Suppressor macrophage treated with lipopolysaccharide for 4 hours (primary cell): Measurements from ENCODE around the gene PRIM1.
A peak's percentile ranks its signal among the peaks of the same experiment; 100 is the strongest.
"Not testable (repeated sequence)": the region's sequence is repeated elsewhere in the genome, so short reads cannot be mapped to it uniquely, and the experiment has no call there.

ENCODE experiments used
- DNase-seq: peaks from one replicate; pipeline ENCODE4 v3.0.0-alpha.2; 2020

PRIM1 gene

DNA sequence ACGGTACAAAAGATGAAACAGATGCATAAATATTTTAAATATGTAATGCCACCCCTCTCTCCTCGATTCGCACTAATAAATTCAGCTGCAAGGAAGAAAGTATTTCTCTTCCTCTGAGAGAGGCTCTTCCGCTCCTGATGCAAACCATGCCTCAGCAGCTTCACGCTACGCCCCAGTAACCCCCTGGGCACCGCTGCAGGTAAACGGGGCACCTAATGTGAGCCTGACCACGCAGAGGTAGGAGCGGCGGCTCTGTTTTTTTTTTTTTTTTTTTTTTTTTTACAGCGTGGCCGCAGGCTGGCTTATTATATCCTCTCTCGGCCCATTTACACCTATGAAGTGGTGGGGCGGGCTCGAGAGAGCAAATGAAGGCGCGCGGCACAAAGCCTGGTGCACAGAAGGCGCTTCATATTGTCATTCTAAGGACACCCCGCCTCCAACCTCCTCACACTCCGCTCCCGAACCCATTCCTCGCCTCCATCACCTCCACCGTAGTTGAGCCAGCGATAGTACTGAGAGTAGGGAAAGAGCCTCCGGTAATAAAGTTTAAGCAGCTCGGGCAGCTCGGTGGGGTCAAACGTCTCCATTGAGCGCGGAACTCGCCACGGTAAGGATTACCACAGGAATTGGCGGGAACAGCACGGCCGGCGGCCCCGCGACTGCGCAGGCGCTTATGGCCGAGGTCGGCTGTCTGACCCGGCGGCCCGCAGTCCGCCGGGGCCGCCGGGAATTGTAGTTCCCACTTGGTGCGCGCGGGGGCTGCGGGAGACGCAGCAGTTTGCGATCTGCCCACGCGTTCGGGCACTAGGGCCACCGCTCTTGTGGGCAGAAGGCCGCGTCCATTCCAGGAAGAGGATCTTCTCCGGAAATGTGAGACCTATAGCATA lies at the start of gene PRIM1:
TSS of gene PRIM1 (minus strand) at position 612 of the 887 bp plus-strand sequence. CDS start at position 587, 25 bp downstream.
- peak; percentile 89 for DNase-seq

DNA sequence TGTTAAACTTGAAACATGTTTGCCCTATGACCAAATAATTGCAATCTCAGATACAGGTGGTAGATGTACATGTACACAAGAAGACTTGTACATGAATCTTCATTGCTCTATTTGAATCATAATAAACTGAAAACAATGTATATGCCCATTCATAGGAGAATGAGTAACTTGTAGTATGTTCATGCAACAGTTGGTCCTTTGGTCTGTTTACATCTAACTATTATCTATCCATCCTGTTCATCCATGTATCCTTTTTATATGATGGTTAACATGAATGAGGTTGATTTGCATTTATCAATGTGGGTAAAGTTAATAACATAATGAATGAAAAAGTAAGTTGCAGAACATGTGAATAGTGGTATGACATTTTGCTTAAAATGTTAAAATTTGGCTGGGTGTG lies 48.1 kb upstream of the PRIM1 start:
- DNase-seq = no peak

DNA sequence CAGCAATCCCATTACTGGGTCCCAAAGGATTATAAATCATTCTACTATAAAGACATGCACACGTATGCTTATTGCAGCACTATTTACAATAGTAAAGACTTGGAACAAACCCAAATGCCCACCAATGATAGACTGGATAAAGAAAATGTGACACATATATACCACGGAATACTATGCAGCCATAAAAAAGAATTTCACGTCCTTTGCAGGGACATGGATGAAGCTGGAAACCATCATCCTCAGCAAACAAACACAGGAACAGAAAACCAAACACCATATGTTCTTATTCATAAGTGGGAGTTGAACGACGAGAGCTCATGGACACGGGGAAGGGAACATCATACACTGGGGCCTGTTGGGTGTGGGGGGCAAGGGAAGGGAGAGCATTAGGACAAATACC lies 47.2 kb upstream of the PRIM1 start:
- DNase-seq = not testable (repeated sequence)

DNA sequence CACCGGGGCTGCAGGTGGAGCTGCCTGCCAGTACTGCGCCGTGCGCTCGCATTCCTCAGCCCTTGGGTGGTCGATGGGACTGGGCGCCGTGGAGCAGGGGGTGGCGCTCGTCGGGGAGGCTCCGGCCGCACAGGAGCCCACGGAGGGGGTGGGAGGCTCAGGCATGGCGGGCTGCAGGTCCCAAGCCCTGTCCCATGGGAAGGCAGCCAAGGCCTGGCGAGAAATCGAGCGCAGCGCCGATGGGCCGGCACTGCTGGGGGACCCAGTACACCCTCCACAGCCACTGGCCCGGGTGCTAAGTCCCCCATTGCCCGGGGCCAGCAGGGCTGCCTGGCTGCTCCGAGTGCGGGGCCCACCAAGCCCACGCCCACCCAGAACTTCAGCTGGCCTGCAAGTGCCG lies 43.7 kb upstream of the PRIM1 start:
- not testable (repeated sequence) for DNase-seq

DNA sequence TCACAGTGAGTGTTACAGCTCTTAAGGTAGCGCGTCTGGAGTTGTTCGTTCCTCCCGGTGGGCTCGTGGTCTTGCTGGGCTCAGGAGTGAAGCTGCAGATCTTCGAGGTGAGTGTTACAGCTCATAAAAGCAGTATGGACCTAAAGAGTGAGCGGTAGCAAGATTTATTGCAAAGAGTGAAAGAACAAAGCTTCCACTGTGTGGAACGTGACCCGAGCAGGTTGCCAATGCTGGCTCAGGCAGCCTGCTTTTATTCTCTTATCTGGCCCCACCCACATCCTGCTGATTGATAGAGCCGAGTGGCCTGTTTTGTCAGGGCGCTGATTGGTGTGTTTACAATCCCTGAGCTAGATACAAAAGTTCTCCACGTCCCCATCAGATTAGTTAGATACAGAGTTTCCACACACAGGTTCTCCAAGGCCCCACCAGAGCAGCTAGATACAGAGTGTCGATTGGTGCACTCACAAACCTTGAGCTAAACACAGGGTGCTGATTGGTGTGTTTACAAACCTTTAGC lies 43.0 kb upstream of the PRIM1 start:
- DNase-seq = not testable (repeated sequence)

DNA sequence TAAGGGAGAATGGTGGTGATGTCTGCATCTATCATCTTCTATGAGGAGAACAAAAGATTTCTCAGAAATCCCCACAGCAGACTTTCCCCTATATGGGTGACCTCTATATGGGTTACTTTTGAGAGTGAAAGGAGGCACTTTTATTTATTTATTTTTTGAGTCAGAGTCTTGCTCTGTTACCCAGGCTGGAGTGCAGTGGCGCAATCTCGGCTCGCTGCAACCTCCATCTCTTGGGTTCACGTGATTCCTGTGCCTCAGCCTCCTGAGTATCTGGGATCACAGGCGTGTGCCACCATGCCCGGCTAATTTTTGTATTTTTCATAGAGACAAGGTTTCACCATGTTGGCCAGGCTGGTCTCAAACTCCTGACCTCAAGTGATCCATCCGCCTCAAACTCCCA lies 41.0 kb upstream of the PRIM1 start:
- not testable (repeated sequence) for DNase-seq

DNA sequence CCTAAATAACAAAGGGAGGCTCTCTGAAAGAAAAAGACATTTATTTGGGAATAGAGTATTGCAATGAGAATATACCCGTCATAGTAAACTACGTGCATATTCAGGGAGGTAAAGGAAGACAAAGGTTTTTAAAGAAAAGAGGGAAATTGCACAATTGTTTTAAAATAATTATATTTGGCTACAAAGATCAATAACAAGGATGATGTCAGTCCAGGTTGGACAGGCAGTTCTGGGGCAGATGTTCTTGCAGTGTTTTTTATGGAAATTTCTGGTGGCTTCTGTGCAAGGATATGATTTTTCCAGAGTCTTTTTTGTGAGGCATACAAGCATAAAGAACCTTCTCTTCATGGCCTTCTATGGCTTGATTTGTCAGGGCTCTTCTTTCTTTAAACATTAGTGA lies 40.6 kb upstream of the PRIM1 start:
- DNase-seq = no peak

DNA sequence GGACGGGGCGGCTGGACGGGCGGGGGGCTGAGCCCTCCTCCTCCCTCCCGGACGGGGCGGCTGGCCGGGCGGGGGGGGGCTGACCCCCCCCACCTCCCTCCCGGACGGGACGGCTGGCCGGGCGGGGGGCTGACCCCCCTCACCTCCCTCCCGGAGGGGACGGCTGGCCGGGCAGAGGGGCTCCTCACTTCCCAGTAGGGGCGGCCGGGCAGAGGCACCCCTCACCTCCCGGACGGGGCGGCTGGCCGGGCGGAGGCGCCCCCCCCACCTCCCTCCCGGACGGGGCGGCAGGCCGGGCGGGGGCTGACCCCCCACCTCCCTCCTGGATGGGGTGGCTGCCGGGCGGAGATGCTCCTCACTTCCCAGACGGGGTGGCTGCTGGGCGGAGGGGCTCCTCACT lies 37.3 kb upstream of the PRIM1 start:
- not testable (repeated sequence) for DNase-seq

DNA sequence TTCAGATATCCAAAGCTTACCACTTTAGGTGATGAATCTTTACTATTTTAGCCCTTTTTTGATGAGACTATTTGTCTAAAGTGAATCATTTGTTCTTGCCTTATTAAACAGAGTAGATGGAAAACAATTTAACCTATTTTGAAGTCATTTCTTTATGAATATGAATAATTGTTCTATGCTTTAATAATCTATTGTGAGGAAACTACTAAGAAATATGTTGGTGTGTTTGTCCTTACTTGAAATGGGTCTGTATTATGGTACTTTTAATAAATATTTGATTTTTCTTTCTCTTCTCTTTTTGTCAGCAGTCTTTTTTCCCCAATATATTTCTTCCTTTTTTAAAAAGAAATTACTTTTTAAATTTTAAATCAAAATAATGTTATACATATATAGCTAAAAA lies 35.4 kb upstream of the PRIM1 start:
- no peak for DNase-seq

DNA sequence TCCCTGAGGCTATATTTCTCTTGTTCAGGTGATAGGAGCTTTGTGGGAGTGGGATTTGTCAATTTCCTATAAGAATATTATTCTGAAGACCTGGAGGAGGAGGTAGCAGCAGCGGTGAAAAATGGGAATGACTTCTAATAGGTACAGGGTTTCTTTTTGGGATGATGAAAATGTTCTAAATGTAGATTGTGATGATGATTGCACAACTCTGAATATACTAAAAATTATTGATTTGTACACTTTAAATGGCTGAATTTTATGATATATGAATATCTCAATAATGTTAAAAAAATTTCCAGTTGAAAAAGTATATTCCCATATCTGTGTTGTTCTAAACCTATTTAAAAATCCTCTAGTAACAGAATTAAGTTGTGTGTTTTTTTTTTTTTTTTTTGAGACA lies 33.8 kb upstream of the PRIM1 start:
- no peak for DNase-seq

DNA sequence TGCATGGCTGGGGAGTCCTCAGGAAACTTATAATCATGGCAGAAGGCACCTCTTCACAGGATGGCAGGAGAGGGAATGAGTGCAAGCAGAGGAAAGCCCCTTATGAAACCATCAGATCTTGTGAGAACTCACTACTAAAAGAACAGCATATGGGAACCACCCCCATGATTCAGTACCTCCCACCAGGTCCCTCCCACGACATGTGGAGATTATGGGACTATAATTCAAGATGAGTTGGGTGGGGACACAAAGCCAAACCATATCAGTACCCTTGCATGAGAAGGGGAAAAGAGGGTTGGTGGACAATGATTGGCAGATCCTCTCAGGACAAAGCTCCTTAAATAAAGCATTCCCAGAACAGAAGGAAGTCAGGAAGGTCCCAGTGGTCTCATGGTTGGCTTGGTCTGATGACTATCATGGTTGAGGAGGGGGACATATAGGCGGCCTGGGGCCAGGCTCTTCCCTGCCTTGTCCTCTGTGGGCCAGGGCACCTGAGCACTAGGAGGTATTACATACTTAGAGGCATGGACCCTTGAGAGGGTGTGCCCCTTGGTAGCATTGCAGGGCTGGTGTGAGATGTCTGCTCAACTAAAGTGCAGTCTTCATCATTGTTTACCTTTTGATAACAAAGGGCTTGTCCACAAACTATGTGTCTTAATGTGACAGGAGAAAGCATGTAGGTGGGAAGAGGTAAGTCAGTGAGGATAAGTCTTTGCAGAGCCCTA lies 33.2 kb upstream of the PRIM1 start:
- no peak for DNase-seq

DNA sequence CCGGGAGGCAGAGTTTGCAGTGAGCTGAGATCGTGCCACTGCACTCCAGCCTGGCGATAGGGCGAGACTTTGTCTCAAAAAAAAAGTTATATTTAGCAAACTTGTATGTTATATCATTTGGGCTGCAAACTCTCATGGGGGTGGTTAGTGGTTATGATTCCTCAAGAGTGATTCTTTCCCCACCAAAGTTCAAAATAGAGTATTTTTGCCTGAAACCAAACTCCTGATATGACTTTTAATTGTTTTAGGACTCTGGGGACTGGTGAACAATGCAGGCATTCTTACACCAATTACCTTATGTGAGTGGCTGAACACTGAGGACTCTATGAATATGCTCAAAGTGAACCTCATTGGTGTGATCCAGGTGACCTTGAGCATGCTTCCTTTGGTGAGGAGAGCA lies 29.6 kb upstream of the PRIM1 start:
- DNase-seq = no peak

DNA sequence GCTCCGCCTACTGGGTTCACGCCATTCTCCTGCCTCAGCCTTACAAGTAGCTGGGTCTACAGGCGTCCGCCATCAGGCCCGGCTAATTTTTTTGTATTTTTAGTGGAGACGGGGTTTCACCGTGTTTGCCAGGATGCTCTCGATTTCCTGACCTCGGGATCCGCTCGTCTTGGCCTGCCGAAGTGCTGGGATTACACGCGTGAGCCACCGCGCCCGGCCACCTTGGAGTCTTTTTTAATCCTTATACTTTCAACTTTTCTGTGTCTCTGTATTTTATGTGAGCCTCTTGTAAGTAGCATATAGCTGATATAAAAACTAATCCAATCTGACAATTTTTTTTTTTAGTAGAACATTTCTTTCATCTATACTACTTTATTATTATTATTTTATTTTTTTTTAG lies 26.6 kb upstream of the PRIM1 start:
- no peak for DNase-seq

DNA sequence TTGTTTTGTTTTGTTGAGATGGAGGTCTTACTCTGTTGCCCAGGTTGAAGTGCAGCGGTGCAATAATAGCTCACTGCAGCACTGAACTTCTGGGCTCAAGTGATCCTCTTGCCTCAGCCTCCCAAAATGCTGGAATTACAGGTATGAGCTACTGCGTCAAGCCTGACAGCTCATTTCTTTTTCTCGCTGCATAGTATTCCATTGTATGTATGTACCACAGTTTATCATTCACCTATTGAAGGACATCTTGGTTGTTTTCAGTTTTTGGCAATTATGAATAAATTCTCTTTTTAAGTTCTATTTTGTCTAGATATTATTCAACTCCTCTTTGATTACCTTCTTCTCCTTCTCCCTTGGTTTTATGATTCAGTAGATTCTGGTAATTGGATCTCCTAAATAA lies 24.5 kb upstream of the PRIM1 start:
- DNase-seq = no peak

DNA sequence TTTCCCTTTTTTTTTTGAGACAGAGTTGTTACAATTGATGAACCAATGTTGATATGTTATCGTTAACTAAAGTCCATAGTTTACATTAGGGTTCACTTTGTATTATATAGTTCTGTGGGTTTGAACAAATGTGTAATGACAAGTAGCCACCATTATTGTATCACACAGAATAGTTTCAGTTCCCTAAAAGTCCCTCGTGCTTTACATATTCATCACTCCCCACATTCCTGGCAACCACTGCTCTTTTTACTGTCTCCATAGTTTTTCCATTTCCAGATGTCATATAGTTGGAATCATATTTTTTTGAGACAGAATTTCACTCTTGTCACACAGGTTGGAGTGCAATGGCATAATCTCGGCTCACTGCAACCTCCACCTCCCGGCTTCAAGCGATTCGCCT lies 23.5 kb upstream of the PRIM1 start:
- peak; percentile 76 for DNase-seq

DNA sequence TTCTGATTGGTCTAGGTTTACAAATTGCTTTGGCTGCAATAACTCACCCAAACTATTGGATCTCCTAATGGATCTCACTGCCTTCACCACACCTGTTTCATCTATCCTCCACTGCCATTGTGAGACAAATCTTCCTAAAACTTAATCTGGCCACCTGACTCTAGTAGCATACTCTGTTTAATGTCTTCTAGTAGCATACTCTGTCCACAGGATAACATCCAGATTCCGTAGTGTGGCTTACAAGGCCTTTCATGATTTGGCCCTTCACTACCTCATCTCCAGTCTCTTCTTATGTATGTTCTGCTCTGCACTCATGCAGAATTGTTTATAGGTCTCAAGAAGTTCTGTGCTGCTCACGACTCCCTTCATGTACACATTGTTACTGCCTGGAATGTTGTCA lies 21.0 kb upstream of the PRIM1 start:
- no peak for DNase-seq

DNA sequence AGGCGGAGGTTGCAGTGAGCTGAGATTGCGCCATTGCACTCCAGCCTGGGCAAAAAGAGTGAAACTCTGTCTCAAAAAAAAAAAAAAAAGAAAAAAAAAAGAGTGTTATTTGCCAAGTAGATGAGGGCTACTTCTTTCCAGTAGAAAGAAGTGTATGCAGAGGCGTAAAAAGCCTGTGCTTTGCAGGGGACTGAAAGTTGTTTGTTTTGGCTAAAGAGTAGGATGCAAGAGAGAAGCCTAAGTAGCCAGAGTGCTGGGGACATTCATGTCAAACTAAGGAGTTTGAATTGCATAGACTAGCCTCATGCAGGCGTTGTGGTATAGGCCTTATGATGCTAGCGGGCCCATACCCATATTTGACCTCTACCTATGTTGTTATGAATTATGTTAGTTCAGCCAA lies 20.5 kb upstream of the PRIM1 start:
- no peak for DNase-seq

DNA sequence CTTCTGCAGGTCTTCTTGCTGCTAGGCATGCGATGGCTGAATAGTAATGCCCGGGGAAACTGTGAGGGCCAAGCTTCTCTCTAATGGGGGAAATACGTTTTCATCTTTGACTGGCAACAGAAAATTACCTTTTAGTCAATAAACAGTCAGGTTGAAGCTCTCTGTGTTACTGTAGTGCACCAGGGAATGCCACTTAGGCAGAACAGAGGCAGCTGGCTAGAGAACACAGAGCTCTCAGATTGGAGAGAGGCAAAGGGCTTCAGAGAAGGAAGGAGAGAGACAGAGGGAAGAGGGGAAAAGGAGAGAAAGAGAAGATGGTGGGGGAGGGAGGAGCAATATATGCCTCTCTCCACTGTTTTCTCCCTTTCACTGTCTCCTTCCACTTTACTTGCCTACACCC lies 17.7 kb upstream of the PRIM1 start:
- no peak for DNase-seq

DNA sequence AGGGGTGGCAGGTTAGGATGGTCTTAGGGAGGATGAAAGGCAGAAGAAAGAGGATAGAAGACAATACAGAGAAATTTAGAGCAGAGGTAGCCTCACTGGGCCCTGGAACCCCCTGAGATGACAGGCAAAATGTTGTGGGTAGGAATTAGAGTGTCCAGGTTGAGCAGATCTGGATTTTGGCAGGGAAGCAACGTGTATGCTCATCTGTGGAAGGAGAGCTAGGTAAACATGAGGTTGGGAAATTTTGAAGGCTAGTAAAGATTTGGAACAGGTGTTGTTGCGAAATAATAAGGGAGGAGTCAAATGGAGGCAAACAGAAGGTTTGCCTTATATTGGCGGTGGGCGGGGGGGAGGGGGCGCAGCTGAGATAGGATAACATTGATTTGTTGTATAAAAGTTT lies 16.3 kb upstream of the PRIM1 start:
- no peak for DNase-seq

DNA sequence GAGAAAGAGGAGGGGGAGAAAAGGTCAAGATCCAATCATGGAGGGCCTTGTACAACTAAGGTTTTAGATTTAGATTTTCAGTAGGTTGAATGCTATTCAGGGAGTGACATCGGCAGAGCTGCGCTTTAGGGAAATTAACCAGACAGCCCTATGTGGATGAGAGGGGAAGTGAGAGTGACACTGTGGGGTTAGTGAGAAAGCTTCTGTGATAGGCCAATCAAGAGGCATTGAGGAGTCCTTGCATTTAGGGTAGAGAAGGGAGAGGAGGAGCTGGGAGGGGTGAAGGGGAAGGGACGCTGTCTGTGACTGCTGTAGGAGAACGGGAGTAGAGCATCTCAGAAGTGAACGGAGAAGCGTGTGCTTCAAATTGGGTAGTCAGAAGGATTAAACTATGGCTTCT lies 14.4 kb upstream of the PRIM1 start:
- DNase-seq = peak; percentile 78

DNA sequence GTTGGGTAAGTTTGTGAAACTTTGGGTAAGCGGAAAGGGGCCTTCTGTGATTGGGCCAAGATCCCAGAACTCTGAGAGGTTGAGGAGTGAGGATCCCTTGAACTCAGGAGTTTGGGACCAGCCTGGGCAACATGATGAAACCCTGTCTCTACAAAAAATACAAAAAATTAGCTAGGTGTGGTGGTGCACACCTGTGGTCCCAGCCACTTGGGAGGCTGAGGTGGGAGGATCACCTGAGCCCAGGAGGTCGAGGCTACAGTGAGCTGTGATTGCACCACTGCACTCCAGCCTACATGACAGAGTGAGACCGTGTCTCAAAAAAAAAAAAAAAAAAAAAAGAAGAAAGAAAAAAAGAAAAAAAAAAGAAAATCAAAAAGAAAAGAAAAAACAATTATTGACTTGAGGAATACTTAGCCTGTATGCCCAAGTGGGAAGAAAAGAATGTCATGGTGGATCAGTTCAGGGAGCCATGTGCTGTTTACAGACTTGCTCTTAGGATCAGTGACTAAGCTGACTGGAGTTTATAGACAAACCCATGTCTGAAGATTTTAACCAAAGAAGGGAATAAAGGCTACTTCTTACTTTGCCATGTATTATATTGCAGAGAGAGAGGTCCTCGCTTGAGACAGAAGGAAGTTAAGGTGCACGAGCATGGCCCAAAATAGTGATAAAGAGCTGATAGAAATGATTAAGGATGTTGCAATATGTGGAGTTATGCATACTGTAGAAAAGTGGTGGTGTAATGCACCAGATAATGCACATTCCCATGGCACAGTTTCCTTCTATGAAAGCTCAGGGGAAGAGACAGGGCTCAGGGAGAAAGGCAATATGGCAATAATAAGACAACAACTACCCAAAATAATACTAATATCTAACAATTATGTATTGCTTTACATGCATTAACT lies 11.9 kb upstream of the PRIM1 start:
- DNase-seq = peak; percentile 16

DNA sequence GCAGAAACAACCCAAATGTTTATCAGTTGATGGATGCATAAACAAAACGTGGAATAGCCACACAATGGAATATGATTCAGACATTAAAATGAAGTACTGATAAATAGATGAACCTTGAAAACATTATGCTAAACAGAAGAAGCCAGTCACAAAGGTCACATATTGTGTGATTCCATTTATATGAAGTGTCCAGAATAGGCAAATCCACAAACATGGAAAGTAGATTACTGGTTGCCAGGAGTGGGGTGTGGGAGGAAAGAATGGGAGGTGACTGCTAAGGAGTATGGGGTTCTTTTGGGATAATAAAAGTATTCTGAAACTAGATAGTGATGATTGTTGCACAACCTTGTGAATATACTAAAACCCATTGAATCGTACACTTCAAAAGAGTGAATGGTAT lies 9.7 kb upstream of the PRIM1 start:
- no peak for DNase-seq

DNA sequence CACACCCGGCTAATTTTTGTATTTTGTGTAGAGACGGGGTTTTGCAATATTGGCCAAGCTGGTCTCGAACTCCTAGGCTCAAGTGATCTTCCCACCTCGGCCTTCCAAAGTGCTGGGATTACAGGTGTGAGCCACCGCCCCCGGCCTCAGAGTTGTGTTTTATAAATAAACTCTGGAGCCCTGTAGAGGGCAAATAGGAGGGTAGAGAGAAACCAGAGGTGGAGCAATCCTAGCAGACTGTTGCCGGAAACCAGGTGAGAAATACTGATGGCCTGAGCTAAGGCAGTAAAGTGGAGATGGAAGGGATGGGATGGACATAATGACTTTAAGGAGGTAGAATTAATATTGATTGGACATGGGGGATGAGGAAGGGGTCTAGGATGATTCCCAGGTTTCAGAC lies 8.3 kb upstream of the PRIM1 start:
- no peak for DNase-seq
